Epithelial cell of proximal tubule (primary cell): ENCODE results near the gene RUNX1. TPM values are rescaled to one million over a fixed set of nuclear protein-coding genes. Genes with fewer than 3 reads are reported as not detected.

Experiments
- DNase-seq: peaks from one replicate; pipeline ENCODE4 v3.0.0-alpha.2; 2011; ENCODE audit warnings: low read depth
- H3K4me3 ChIP-seq: 2 replicates; pipeline ENCODE4 v1.5.1; 2011; ENCODE audit warnings: low read depth, mild to moderate bottlenecking, low read length
- CTCF ChIP-seq: conservative IDR thresholded peaks from 2 replicates; pipeline ENCODE4 v1.5.1; 2012; ENCODE audit warnings: low read depth, mild to moderate bottlenecking, low read length
- total RNA-seq: library from RNA; depleted of rRNA; stranded (reverse); fragments of >200 nt; gene quantifications from 2 replicates; pipeline ENCODE4 v1.2.3, GENCODE V29; 2015

Gene RUNX1
- total RNA-seq, 1 donor from 2014 or later: 11.3 TPM

DNA sequence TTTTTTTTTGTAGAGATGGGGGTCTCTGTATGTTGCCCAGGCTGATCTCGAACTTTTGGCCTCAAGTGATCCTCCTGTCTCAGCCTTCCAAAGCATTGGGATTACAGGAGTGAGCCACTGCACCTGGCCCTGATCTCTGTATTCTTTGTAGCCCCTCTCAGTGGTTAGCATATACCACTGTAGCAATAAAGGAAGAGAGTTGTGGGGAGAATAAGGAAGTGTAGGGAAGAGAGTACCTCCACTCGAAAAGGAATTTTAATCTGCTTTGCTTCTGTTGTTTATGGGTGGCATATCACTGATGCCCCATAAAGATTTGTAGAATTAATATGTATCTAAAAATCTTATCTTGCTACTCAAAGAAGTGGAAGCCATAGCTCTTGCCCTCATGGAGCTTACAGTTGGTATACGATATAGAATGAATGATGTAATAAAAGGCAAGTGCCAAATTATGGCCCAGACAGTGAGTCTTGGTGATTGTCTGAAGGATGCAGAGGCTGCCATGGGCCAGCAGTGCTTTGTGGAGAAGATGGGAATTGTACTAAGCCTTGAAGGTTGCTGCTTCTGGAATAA is 284.3 kb downstream of the RUNX1 start:
- no peak overlapping the region for H3K4me3 ChIP-seq
- DNase-seq: no peak
- no peak for TF ChIP-seq CTCF

DNA sequence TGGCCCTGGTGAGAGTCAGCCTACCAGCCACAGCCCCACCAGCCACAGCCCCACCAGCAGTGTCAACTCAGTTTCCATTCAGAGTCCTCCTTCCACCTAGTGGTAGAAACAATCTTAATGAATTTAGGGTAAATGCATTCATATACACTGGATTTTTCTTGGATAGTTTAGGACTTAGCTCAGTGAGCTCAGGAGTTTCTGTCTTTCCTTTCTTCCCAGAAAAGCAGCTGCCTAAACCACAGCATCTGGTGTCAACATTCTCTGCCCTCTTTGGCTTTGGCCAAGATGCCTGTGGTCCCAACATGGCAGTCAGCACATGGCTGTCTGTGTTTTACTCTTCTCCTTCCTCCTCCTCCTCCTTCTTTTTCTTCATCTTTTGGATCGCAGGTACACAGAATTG is 286.3 kb downstream of the RUNX1 start:
- peak; percentile 25 for TF ChIP-seq CTCF
- DNase-seq: no peak
- no peak overlapping the region for H3K4me3 ChIP-seq

GRCh38 chr21:34761758-34762330 is 287.3 kb downstream of the RUNX1 start:
- H3K4me3 ChIP-seq: no peak overlapping the region
- no peak for TF ChIP-seq CTCF
- DNase-seq: peak; percentile 55

DNA sequence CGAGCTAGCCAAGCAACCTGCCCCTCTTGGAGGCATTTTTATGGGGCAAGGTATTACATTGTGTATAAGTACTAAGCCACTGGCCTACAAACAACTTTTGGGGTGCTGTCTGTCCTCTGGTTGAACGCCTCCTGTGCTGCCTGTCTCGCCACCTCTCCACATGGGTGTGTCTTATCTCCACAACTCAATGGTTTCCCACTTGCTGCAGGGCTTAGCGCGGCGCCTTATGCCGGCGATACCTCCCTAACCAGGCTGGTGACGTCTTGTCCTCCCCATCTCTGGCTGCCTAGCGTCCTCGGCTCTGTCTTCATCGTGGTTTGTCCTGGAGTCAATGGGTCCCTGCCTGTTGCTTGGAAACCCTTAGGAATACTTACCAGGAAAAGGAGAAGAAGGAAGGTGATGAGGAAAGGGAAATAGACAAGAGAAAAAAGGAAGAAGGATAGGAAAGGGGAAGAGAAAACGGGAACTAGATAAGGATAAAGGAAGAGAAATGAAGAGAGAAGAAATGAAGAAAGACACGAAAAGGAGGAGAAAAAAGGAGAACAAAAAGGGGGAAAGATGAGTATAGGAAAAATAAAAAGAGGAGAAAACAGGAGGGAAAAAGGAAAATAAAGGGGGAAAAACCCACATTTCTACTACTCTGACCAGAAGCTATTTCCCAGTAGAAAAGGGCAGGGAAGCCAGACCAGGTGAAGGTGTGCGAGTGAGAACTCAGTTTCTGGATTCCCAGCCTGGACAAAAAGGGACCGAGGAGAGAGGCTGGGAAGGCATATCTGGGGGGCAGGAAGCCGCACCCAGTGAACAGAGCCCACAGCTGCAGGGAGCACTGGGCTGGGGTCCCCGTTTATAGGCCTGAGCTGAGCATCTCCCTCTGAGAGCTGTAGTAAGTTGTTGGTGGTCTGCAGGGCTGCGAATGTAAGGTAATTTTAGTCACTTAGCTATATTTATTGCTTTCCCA is 294.1 kb downstream of the RUNX1 start:
- H3K4me3 ChIP-seq: no peak overlapping the region
- no peak for DNase-seq
- TF ChIP-seq CTCF: no peak

DNA sequence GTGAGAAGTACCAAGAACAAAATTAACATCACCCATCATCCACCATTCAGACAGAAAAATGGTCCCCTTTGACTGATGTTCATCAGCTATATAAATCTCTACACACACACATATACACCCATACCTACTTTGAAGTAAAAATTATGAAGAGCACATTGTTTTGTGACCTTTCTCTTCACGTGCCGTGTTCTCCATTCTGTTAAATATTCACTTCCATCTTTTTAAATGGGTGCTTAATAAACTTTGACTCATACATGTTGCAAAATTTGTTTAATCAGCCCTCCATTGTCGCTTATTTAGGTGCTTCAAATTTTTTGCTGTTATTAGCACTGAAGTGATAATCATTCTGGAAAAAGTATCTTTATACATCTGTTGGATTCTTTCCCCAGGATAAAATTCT is 300.2 kb downstream of the RUNX1 start:
- no peak overlapping the region for H3K4me3 ChIP-seq
- TF ChIP-seq CTCF: no peak
- DNase-seq: no peak

- peak; percentile 95 for TF ChIP-seq CTCF
- DNase-seq: peak; percentile 39
- H3K4me3 ChIP-seq: peak overlapping the region; percentile 37
Measured at GRCh38 chr21:34745557-34746255, 303.4 kb downstream of the RUNX1 start.
